Pancreas (tissue), 10 donors: ENCODE results near the gene SLC25A25. TPM values are rescaled to one million over a fixed set of nuclear protein-coding genes. Genes with fewer than 3 reads are reported as not detected.

ENCODE experiments used
- ATAC-seq, 4 donors: fragments of 200-7000 bp; cut with Tn5 transposase; one replicate each; pipeline versions ENCODE4 v1.8.0 to v1.9.1; 2020; ENCODE audit warnings: mild to moderate bottlenecking in 4 of 4, moderate library complexity in 4 of 4
- DNase-seq, 6 donors: peaks; one replicate each; pipeline ENCODE4 v3.0.0-alpha.2; 2020
- FAIRE-seq: peaks from 2 replicates; lab custom pipeline; 2012; peaks lifted over from hg19 to GRCh38; lab: Jason Lieb, UNC
- H3K27ac ChIP-seq, 4 donors: fragments of 200-600 bp; sonication (generic); 1 replicate in 3 of 4; 2 replicates in 1 of 4; pipeline versions ENCODE4 v1.5.0 to v1.8.0; 2020
- H3K27me3 ChIP-seq, 4 donors: fragments of 200-600 bp; one replicate each; pipeline ENCODE4 v1.8.0; 2021
- H3K36me3 ChIP-seq, 3 donors: fragments of 200-600 bp; sonication (generic) in 1 of 3; one replicate each; pipeline versions ENCODE4 v1.5.0 to v1.8.0; 2020 to 2021
- H3K4me1 ChIP-seq, 3 donors: fragments of 200-600 bp; one replicate each; pipeline ENCODE4 v1.8.0; 2021
- H3K4me3 ChIP-seq, 4 donors: fragments of 200-600 bp; sonication (generic) in 2 of 4; one replicate each; pipeline versions ENCODE4 v1.5.0 to v1.8.0; 2020 to 2021
- H3K9me3 ChIP-seq, 4 donors: fragments of 200-600 bp; one replicate each; pipeline ENCODE4 v1.8.0; 2021
- CTCF ChIP-seq, 4 donors: fragments of 200-600 bp; sonication (generic) in 3 of 4; IDR thresholded peaks; one replicate each; pipeline versions ENCODE4 v1.5.0 to v1.8.0; 2021; ENCODE audit warnings: antibody characterized with exemption in 4 of 4
- WGBS, 2 donors: extraction: QIAGEN DNeasy Blood & Tissue Kit; methylation state at CpG; one replicate each; pipeline ENCODE4 v1.1.7; 2013; 5-methylcytosine and 5-hydroxymethylcytosine counted together
- intact Hi-C, 3 donors: fragments of 100-400 bp; cut with DNase I; formaldehyde crosslinking; loops; one replicate each; pipeline versions ENCODE4 v1.11.1 to v1.14.2; 2022
- polyA plus RNA-seq, 2 donors: library from polyadenylated mRNA; stranded (reverse); fragments of 200-250 nt; gene quantifications; one replicate each; pipeline ENCODE4 v1.2.3, GENCODE V29; 2013
- total RNA-seq, 6 donors: library from RNA; stranded (reverse); fragmentation: NEBNext Ultra II Directional in 4 of 6; extraction: Animal tissue kit (Norgen Biotek cat#: 25700) in 4 of 6; gene quantifications; one replicate each; pipeline versions ENCODE4 v1.2.1 to v1.2.4, GENCODE V29; 2021 to 2023
- donor health status: healthy with polysubstance abuse.
- donor health status: DM: no; HTN: no; CAD: no; lungs with moderate emphysema.
- donor health status: DM: no; HTN: no; CAD: no.
- donor health status: control.
- donor health status: control.
- donor health status: Bipolar disorder and iron deficiency.
- donor health status: DM: yes; HTN: yes; CAD: no.
- donor health status: DM: no; HTN: no; CAD: no.
- donor health status: DM: no; HTN: no; CAD: no.
- donor health status: DM: yes; HTN: yes; CAD: no.

SLC25A25 gene
- total and polyA plus RNA-seq, 8 donors = 6.8 to 134 (median 43.1) TPM

GRCh38 chr9:128099932-128100491, 32.0 kb downstream of the SLC25A25 start:
- peaks cover 0 to 20% (median 5%) of the 10 kb centered on the region in 3 donors for H3K36me3 ChIP-seq
- intact Hi-C loops = no loop called here
- 32 to 38% methylated on average over 16 of the region's 16 CpGs for WGBS, 2 donors
- H3K4me1 ChIP-seq = peaks cover 39 to 63% (median 61%) of the 10 kb centered on the region in 3 donors
- DNase-seq (peak in 1 of 6 donors; percentile 60), FAIRE-seq (no peak), ATAC-seq (no peak)
- H3K27me3 ChIP-seq = no peaks in the 10 kb centered on the region
- no peaks in the 10 kb centered on the region for H3K9me3 ChIP-seq
- TF ChIP-seq CTCF (IDR thresholded peaks at IDR 0.05) = no peak
- peak overlapping the region; percentile 89 to 94 (median 93) for H3K27ac ChIP-seq
- peak overlapping the region in 3 of 4 donors; percentile 11 to 58 (median 50) for H3K4me3 ChIP-seq

GRCh38 chr9:128100581-128100980, 32.5 kb downstream of the SLC25A25 start:
- FAIRE-seq (no peak), DNase-seq (no peak), ATAC-seq (no peak)
- peaks cover 39 to 60% (median 58%) of the 10 kb centered on the region in 3 donors for H3K4me1 ChIP-seq
- H3K27ac ChIP-seq = peak overlapping the region; percentile 89 to 94 (median 93)
- H3K36me3 ChIP-seq = peaks cover 0 to 25% (median 7%) of the 10 kb centered on the region in 3 donors
- no peaks in the 10 kb centered on the region for H3K9me3 ChIP-seq
- H3K4me3 ChIP-seq = peak overlapping the region in 3 of 4 donors; percentile 11 to 58 (median 50)
- no peak for TF ChIP-seq CTCF (IDR thresholded peaks at IDR 0.05)
- intact Hi-C loops = no loop called here
- H3K27me3 ChIP-seq = no peaks in the 10 kb centered on the region
- WGBS, 2 donors = 37 to 42% methylated on average over 10 of the region's 10 CpGs

- peak overlapping the region in 1 of 4 donors; percentile 58 for H3K4me3 ChIP-seq
- peaks cover 39 to 60% (median 58%) of the 10 kb centered on the region in 3 donors for H3K4me1 ChIP-seq
- peak overlapping the region in 2 of 4 donors; percentile 47 to 82 for H3K27ac ChIP-seq
- H3K27me3 ChIP-seq = no peaks in the 10 kb centered on the region
- ATAC-seq = no peak
- intact Hi-C loops = no loop called here
- FAIRE-seq = no peak
- TF ChIP-seq CTCF (IDR thresholded peaks at IDR 0.05) = no peak
- H3K36me3 ChIP-seq = peaks cover 6 to 31% (median 14%) of the 10 kb centered on the region in 3 donors
- 75 to 81% methylated on average over 12 of the region's 12 CpGs for WGBS, 2 donors
- DNase-seq = peak in 1 of 6 donors; percentile 57
- no peaks in the 10 kb centered on the region for H3K9me3 ChIP-seq
These were observed 33.2 kb downstream of the SLC25A25 start for GRCh38 chr9:128101231-128101661.

- no peak for TF ChIP-seq CTCF (IDR thresholded peaks at IDR 0.05)
- ATAC-seq (no peak), DNase-seq (peak in 1 of 6 donors; percentile 63), FAIRE-seq (no peak)
- Histone ChIP-seq H3K4me3 (peak overlapping the region in 1 of 4 donors; percentile 58), H3K27me3 (no peaks in the 10 kb centered on the region), H3K27ac (peak overlapping the region in 2 of 4 donors; percentile 47 to 82), H3K9me3 (no peaks in the 10 kb centered on the region), H3K36me3 (peaks cover 11 to 36% (median 18%) of the 10 kb centered on the region in 3 donors), H3K4me1 (peaks cover 39 to 60% (median 58%) of the 10 kb centered on the region in 3 donors)
- 73 to 75% methylated on average over 20 of the region's 20 CpGs for WGBS, 2 donors
- intact Hi-C loops = no loop called here
These were observed 33.7 kb downstream of the SLC25A25 start for GRCh38 chr9:128101690-128102089.

- no peak for TF ChIP-seq CTCF (IDR thresholded peaks at IDR 0.05)
- Histone ChIP-seq H3K27ac (peak overlapping the region in 3 of 4 donors; percentile 79 to 90 (median 82)), H3K36me3 (peaks cover 11 to 41% (median 23%) of the 10 kb centered on the region in 3 donors), H3K27me3 (no peaks in the 10 kb centered on the region), H3K9me3 (no peaks in the 10 kb centered on the region), H3K4me1 (peaks cover 39 to 60% (median 56%) of the 10 kb centered on the region in 3 donors), H3K4me3 (peak overlapping the region in 1 of 4 donors; percentile 58)
- ATAC-seq (no peak), DNase-seq (peak in 2 of 6 donors; percentile 40 to 63), FAIRE-seq (no peak)
- intact Hi-C loops = no loop called here
- WGBS, 2 donors = 86 to 88% methylated on average over 13 of the region's 13 CpGs
These were observed 34.2 kb downstream of the SLC25A25 start for GRCh38 chr9:128102196-128102595.
